Endothelial cell of umbilical vein (primary cell): Measurements from ENCODE around the gene ANKMY1. TPM values are rescaled to one million over a fixed set of nuclear protein-coding genes. Genes with fewer than 3 reads are reported as not detected.

ENCODE experiments used
- BruUV-seq: library from RNA; stranded (reverse); fragments of 400-500 nt; replicated peaks from 2 replicates; lab custom pipeline; 2021; lab: Mats Ljungman, UMichigan
- CTCF ChIA-PET: fragments of 300-600, 350-600 bp; sonication (Branson Sonifier 250); formaldehyde crosslinking; loops from one replicate; lab custom pipeline; 2021; ENCODE audit warnings: antibody characterized with exemption, inconsistent platforms; lab: Charles Lee
- POLR2A ChIA-PET: fragments of 300-600, 350-600 bp; sonication (Branson Sonifier 250); formaldehyde crosslinking; loops from one replicate; lab custom pipeline; 2021; ENCODE audit warnings: antibody characterized with exemption, inconsistent platforms; lab: Charles Lee
- DNase-seq: peaks from one replicate; pipeline ENCODE4 v3.0.0-alpha.2; 2011; ENCODE audit warnings: low read depth, low spot score
- FAIRE-seq: peaks from 2 replicates; lab custom pipeline; 2011; peaks lifted over from hg19 to GRCh38; lab: Jason Lieb, UNC
- H2AFZ ChIP-seq: 2 replicates; pipeline ENCODE4 v1.6.0; 2012; ENCODE audit warnings: low read depth, low read length, control low read depth, inconsistent platforms
- H3K27ac ChIP-seq: 2 replicates; pipeline ENCODE4 v1.5.1; 2011; ENCODE audit warnings: low read depth, mild to moderate bottlenecking, control low read depth, low read length, moderate library complexity; ENCODE audit not compliant: insufficient read depth
- H3K27me3 ChIP-seq, 2 experiments: 2 replicates each; pipeline versions ENCODE4 v1.6.0 to v1.6.1; 2011; ENCODE audit warnings: low read length in 2 of 2, mixed read lengths in 1 of 2; ENCODE audit not compliant: control insufficient read depth in 2 of 2, insufficient read depth in 2 of 2
- H3K36me3 ChIP-seq, 2 experiments: 2 replicates in 1 of 2; 3 replicates in 1 of 2; pipeline ENCODE4 v1.5.1; 2011; ENCODE audit warnings: low read length in 2 of 2, mild to moderate bottlenecking in 1 of 2, moderate library complexity in 1 of 2; ENCODE audit not compliant: control insufficient read depth in 2 of 2, insufficient read depth in 2 of 2; ENCODE audit errors: extremely low read depth in 1 of 2
- H3K4me1 ChIP-seq: 3 replicates; pipeline ENCODE4 v1.5.1; 2011; ENCODE audit warnings: mild to moderate bottlenecking, low read length; ENCODE audit not compliant: control insufficient read depth, insufficient read depth; ENCODE audit errors: extremely low read depth
- H3K4me2 ChIP-seq: 2 replicates; pipeline ENCODE4 v1.6.1; 2011; ENCODE audit warnings: low read length, control low read depth, mixed read lengths; ENCODE audit not compliant: insufficient read depth
- H3K4me3 ChIP-seq, 3 experiments: fragments of 200-600 bp in 1 of 3; sonication (generic), shearing (Covaris generic) in 1 of 3; replicated peaks in 1 of 3; 2 replicates each; pipeline ENCODE4 v1.5.1; 2011 to 2016; ENCODE audit warnings: control low read depth in 3 of 3, low read length in 3 of 3, mild to moderate bottlenecking in 2 of 3, inconsistent platforms in 1 of 3, low read depth in 1 of 3, moderate library complexity in 1 of 3; ENCODE audit not compliant: insufficient read depth in 1 of 3
- H3K79me2 ChIP-seq: 2 replicates; pipeline ENCODE4 v1.6.0; 2012; ENCODE audit warnings: low read length, inconsistent platforms; ENCODE audit not compliant: control insufficient read depth, insufficient read depth
- H3K9ac ChIP-seq: replicated peaks from 2 replicates; pipeline ENCODE3; 2011; ENCODE audit warnings: low read length, control low read depth; ENCODE audit not compliant: insufficient read depth; ENCODE audit errors: extremely low read depth
- H3K9me1 ChIP-seq: replicated peaks from 3 replicates; pipeline ENCODE4 v1.6.0; 2011; ENCODE audit warnings: mild to moderate bottlenecking, low read length; ENCODE audit not compliant: control insufficient read depth, insufficient read depth; ENCODE audit errors: extremely low read depth
- H3K9me3 ChIP-seq: replicated peaks from 2 replicates; pipeline ENCODE4 v1.5.1; 2012; ENCODE audit warnings: low read length, inconsistent platforms; ENCODE audit not compliant: control insufficient read depth, insufficient read depth
- H4K20me1 ChIP-seq: replicated peaks from 2 replicates; pipeline ENCODE3; 2011; ENCODE audit warnings: mild to moderate bottlenecking, low read length; ENCODE audit not compliant: control insufficient read depth, insufficient read depth; ENCODE audit errors: extremely low read depth
- CTCF ChIP-seq, 2 donors: IDR thresholded peaks; 1 replicate in 1 of 2; 2 replicates in 1 of 2; pipeline ENCODE4 v1.5.1; 2011; ENCODE audit warnings: low read length in 2 of 2, mild to moderate bottlenecking in 2 of 2, moderate library complexity in 2 of 2, control low read depth in 1 of 2, inconsistent platforms in 1 of 2, low read depth in 1 of 2; ENCODE audit not compliant: insufficient read depth in 1 of 2; ENCODE audit errors: extremely low read depth in 1 of 2
- EZH2 ChIP-seq: IDR thresholded peaks from 2 replicates; pipeline ENCODE4 v1.6.1; 2012; ENCODE audit warnings: borderline replicate concordance, low read depth, mild to moderate bottlenecking, moderate library complexity, low read length, inconsistent platforms; ENCODE audit not compliant: severe bottlenecking
- FOS ChIP-seq: IDR thresholded peaks from 2 replicates; pipeline ENCODE4 v1.6.1; 2011; ENCODE audit warnings: mild to moderate bottlenecking, low read length, moderate library complexity, borderline replicate concordance; ENCODE audit not compliant: insufficient read depth
- GATA2 ChIP-seq: IDR thresholded peaks from 2 replicates; pipeline ENCODE4 v1.7.0; 2011; ENCODE audit warnings: low read depth, mild to moderate bottlenecking, moderate library complexity, mixed read lengths, low read length; ENCODE audit not compliant: insufficient read length, insufficient read depth
- JUN ChIP-seq: IDR thresholded peaks from 2 replicates; pipeline ENCODE4 v1.6.1; 2011; ENCODE audit warnings: borderline replicate concordance, low read depth; ENCODE audit not compliant: insufficient read length, insufficient read depth
- MYC ChIP-seq: IDR thresholded peaks from one replicate; pipeline ENCODE4 v1.6.1; 2011; ENCODE audit warnings: mild to moderate bottlenecking, low read depth, low read length
- POLR2A ChIP-seq: IDR thresholded peaks from 2 replicates; pipeline ENCODE4 v1.6.1; 2012; ENCODE audit warnings: low read depth, mild to moderate bottlenecking, control low read depth, low read length
- POLR2AphosphoS5 ChIP-seq: IDR thresholded peaks from 2 replicates; pipeline ENCODE4 v1.6.1; 2012; ENCODE audit warnings: low read depth, mild to moderate bottlenecking, control low read depth, low read length, moderate library complexity; ENCODE audit not compliant: insufficient read depth
- dilution Hi-C: fragments of 300-500 bp; cut with MboI; formaldehyde crosslinking; loops from one replicate; pipeline ENCODE4 v1.15.0; 2019; ENCODE audit warnings: low sequenced_read_pairs; ENCODE audit not compliant: extremely low pct_ligation_motif_present
- intact Hi-C: fragments of 100-400 bp; cut with micrococcal nuclease; formaldehyde crosslinking; loops from one replicate; pipeline ENCODE4 v1.10.0; 2022
- polyA plus RNA-seq, 4 experiments: library from polyadenylated mRNA; depleted of rRNA in 3 of 4; stranded (reverse) in 3 of 4; unstranded in 1 of 4; fragments of >200 nt; gene quantifications; 2 replicates each; pipeline versions ENCODE4 v1.2.1 to v1.2.3, GENCODE V29; 2011 to 2012; ENCODE audit warnings: missing spikeins in 1 of 4
- total RNA-seq: library from RNA; stranded (reverse); gene quantifications from 2 replicates; pipeline ENCODE4 v1.2.3, GENCODE V29; 2021
- TF ChIP-seq, protein P1 (sequence below): IDR thresholded peaks from 2 replicates; pipeline ENCODE4 v1.6.1; 2011; ENCODE audit not compliant: insufficient read depth, insufficient read length

The ANKMY1 gene
- total and polyA plus RNA-seq, 2 donors (not counting 3 experiments of a cell fraction or from before 2014, with no cell fraction given), result 9.0 to 16.0 TPM

DNA sequence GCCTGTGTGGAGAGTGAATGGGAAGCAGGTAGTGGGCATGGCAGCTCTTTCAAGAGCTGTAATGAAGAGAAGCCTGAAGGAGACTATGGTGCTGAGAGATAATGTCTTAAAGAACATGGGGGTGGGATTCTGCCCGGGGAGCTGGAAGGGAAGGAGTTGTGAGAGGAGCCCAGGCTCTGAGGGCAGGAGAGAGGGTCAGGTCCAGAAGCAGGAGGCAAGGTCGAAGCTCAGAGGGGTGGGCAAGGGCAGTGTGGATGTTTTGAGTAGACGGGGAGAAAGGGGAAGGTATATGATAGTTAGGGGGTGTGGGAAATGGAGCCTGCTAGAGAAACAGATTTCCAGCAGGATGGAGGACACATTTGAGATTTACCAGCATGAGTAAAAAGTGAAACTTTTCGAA lies 30.9 kb upstream of the ANKMY1 start:
- TF ChIP-seq MYC (no peak), GATA2 (no peak), CTCF (IDR thresholded peaks at IDR 0.05; ENCODE audit: extremely low read depth in 1 of 2, insufficient read depth in 1 of 2, low read depth in 1 of 2, low read length in 2 of 2) (no peak), FOS (no peak), POLR2A (no peak), JUN (no peak), EZH2 (no peak), POLR2AphosphoS5 (no peak)
- TF ChIP-seq, protein P1, sequence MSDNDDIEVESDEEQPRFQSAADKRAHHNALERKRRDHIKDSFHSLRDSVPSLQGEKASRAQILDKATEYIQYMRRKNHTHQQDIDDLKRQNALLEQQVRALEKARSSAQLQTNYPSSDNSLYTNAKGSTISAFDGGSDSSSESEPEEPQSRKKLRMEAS, result no peak
- CTCF ChIA-PET, result interaction anchor here (0.7 to 5.3 kb wide), 3 partner anchors 22 to 75 kb away, joined by 3 to 47 read pairs (median 4); no protein-coding TSS in a partner anchor
- dilution Hi-C loops, result no loop called here
- BruUV-seq, result no TSS peak
- H3K27me3 ChIP-seq, result no peaks in the 10 kb centered on the region
- no peak overlapping the region for H3K9ac ChIP-seq
- FAIRE-seq, result no peak
- H3K4me1 ChIP-seq, result peaks cover 17% of the 10 kb centered on the region
- no peak for DNase-seq
- POLR2A ChIA-PET, result no interaction called here
- H3K27ac ChIP-seq, result no peak overlapping the region
- no peak overlapping the region for H2AFZ ChIP-seq
- H3K36me3 ChIP-seq, result peaks cover 2 to 17% of the 10 kb centered on the region in 2 experiments
- intact Hi-C loops, result no loop called here
- H3K79me2 ChIP-seq, result peaks cover 56% of the 10 kb centered on the region
- H4K20me1 ChIP-seq, result no peaks in the 10 kb centered on the region
- no peaks in the 10 kb centered on the region for H3K9me3 ChIP-seq
- H3K4me2 ChIP-seq, result no peak overlapping the region
- H3K9me1 ChIP-seq, result no peaks in the 10 kb centered on the region
- no peak overlapping the region for H3K4me3 ChIP-seq
